GM21717 (cell line): ENCODE data around the gene ZC3H10.

Source experiments
- ATAC-seq: cut with Tn5 transposase; IDR thresholded peaks from one replicate; pipeline ENCODE4 v1.9.1; 2021; ENCODE audit warnings: mild to moderate bottlenecking, moderate library complexity; ENCODE audit not compliant: unreplicated experiment

Gene ZC3H10

DNA sequence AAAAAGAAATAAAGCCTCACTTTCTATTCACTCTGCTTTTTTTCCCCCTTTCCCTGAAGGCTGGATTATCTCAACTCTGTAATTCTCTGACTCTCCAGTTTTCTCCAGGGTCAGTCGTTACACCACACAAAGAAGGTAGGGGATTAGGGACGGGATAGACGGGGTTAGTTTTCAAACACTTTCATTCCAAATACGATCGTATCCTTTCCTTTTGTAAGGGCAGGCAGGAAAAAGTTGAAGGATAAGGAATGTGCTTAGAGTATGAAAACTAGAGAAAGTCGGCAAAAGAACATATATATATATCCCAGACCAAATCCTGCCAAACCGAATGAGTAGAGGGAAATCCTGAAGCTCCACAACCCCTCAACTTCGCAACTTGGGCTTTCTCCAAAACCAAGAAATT is 9.4 kb downstream of the ZC3H10 start:
- no peak for ATAC-seq

DNA sequence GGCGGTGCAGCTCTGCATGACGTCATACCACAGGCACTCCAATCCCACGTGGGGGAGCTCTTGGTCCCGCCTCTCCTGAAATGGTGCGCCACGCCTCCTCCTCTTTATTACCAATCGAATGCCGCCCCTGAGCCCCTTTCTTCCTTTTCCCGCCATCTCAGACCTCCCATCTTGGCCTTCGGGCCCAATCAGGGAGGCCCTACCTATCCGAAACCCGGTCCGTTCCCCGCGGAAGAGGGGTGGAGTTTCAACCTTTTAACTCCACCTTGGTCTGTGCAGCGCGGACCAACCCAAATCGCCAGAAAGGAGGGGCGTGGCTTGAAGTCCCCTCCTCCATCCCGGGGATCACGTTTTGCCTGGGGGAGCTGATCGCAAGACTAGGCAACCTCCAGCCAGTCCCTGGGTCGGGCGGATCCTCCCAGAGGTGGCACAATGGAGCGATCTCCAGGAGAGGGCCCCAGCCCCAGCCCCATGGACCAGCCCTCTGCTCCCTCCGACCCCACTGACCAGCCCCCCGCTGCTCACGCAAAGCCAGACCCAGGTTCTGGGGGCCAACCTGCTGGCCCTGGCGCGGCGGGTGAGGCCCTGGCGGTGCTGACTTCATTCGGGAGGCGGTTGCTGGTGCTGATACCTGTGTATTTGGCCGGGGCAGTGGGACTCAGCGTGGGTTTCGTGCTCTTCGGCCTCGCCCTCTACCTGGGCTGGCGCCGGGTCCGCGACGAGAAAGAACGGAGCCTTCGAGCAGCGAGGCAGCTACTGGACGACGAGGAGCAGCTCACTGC is 10.0 kb downstream of the ZC3H10 start, which contains the start of gene ESYT1:
TSS of gene ESYT1 (plus strand) at position 380 of the 782 bp plus-strand sequence. CDS start at position 433, 53 bp downstream.
- ATAC-seq = peak; percentile 80

DNA sequence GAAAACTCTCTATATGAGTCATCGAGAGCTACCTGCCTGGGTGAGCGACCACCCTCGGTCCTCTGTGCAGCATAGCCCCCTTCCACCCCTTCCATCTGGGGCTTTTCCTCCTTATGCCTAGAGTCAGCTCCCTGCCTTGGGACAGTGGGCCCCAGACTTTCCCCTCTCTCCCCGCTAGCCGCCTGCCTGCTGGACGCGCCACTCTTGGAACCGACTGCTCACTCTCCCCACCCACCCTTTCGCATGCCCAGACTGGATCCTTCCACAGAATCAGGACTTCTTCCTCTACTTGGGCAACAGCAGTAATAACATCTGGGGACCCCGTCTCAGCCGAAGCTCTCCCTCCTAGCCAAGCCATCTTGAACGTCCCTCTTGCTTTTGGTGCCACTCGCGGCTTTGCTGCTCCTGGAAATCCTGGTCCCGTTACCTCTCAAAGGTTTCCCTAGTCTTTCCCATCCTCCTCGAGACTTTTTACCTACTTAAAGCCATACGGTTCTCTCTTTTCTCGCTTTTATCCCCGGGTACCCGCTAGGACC is 10.7 kb downstream of the ZC3H10 start:
- ATAC-seq = no peak

DNA sequence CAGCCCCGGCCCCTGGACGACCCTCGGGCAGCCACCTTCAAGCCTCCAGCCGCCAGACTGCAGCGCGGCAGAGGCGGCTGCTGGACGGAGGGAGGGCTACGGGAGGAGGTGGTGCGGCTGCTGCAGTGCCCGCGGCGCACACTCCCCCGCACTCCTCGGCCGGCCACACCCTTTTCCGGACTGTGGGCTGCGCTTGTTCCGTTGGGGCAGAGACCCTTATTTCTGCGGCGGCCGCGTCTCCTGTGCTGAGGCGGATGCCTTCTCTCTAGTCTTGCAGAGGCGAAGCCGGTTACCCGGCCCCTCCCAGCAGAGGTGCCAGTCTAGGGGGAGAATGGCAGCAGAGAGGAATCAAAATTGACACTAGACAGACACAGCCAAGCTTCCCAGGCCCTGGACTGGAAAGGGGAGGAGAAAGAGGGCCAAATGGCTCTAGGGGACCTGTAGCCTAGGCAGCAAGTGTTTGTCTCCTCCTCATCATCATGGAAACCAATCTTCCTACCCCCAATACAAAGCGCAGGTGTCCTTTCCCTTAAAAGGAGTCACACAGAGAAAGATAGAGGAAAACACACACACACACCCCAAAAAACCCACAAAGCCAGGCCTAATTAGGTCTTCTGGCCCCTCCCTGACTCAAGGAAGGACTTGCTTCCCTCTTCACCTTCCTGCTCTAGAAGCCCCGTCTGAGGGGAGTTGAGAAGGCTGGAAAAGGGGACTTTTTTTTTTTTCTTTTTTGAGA is 11.3 kb downstream of the ZC3H10 start:
- ATAC-seq = peak; percentile 30

DNA sequence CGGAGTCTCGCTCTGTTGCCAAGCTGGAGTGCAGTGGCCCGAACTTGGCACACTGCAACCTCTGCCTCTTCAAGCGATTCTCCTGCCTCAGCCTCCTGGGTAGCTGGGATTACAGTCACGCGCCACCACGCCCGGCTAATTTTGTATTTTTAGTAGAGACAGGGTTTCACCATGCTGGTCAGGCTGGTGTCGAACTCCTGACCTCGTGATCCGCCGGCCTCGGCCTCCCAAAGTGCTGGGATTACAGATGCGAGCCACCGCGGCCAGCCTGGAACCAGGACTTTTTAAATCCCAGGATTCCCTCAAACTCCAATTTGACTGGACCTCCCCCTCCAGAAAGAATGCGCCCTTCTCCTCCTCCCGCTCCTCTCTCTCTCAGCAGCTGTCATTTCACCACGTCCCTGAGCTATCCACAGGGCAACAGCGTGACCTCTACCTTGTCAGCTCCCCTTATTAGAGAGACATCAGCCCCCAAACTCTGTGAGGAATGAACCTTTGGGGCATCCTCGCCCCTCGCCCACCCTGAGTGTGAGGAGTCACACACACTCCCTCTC is 12.0 kb downstream of the ZC3H10 start:
- ATAC-seq = no peak

DNA sequence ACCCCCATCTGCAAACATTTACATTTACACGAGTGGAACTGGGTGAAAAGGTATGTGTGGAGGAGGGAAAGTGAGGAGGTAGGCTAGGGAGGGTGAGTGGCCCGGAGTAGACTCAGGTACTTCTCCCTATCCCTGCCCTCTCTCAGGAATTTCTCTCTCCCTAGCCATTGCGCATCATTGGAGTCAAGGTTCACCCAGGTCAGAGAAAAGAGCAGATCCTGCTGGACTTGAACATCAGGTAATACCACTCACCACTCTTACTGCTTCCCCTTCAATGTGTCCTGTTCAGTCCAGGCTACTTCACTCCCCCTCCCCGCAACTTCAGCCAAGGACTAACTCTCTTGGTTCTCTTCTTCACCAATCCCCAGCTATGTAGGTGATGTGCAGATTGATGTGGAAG is 12.8 kb downstream of the ZC3H10 start:
- ATAC-seq = no peak

DNA sequence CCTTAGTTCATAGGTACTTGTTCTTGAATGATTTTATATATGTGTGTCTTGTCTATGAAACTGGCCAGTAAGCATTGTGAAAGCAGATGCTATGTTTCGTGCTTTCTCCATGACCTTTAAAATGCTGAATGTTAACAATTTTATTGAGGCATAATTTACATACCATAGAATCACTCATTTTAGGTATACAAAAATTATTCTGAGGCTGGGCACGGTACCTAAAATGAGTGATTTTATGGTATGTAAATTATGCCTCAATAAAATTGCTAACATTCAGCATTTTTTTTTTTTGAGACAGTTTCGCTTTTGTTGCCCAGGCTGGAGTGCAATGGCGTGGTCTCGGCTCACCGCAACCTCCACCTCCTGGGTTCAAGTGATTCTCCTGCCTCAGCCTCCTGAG is 16.8 kb downstream of the ZC3H10 start:
- no peak for ATAC-seq

DNA sequence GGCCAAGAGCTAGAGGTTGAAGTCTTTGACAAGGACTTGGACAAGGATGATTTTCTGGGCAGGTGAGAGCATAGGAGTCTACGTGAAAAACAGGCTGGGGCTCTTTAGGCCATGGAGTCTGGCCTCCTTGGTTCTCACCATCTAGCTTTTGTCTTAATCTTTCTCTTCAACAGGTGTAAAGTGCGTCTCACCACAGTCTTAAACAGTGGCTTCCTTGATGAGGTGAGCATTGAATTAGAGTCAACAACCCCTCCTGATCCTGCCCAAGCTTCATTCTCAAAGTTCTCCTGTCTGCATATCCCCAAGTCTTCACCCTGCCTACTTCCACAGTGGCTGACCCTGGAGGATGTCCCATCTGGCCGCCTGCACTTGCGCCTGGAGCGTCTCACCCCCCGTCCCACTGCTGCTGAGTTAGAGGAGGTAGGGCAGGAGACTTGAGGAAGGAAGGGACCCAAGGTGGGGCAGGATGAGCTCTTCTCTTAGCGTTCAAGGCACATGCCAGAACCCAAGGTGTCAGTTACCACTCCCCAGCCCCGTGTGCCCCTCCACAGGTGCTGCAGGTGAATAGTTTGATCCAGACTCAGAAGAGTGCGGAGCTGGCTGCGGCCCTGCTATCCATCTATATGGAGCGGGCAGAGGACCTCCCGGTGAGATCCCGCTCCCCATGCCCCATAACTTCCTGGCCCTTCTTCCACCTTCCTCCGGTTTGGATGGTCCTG is 19.9 kb downstream of the ZC3H10 start:
- ATAC-seq = no peak

DNA sequence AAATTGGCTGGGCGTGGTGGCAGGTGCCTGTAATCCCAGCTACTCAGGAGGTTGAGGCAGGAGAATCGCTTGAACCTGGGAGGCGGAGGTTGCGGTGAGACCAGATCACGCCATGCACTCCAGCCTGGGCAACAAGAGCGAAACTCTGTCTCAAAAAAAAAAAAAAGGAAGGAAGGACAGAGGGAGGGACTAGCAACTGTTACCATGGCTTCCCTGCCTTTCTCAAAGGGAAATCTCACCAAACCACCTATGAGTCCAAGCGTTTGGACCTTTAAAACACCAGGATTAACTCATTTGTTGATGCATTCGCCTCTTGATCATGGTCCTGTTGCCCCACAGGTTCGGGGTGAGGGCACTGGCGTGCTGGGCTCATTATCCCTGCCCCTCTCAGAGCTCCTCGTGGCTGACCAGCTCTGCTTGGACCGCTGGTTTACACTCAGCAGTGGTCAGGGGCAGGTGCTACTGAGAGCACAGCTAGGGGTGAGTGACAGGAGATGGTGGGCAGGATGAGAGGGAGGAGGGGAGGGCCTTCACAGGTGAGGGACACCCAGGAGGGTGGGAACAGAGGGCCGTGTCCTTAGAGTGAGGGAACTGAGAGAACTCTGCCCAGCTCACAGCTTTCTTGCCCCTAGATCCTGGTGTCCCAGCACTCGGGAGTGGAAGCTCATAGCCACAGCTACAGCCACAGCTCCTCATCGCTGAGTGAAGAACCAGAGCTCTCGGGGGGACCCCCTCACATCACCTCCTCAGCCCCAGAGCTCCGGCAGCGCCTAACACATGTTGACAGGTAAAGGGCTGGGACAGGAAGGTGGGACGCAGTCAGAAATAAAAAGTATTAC is 24.1 kb downstream of the ZC3H10 start:
- no peak for ATAC-seq

DNA sequence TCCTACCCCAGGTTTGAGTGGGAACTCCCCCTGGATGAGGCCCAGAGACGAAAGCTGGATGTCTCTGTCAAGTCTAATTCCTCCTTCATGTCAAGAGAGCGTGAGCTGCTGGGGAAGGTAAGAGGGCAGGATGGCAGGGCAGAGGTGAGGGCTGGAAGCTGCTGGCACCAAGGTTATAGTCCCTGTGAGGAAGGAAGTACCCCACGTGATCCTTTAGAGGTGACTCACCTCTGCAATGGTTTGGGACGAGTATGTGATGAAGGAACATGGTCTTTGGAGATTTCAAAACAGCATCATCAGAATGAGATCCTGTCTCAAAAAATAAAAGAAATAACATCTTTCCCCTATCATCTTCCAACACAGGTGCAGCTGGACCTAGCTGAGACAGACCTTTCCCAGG is 25.2 kb downstream of the ZC3H10 start:
- ATAC-seq = no peak

DNA sequence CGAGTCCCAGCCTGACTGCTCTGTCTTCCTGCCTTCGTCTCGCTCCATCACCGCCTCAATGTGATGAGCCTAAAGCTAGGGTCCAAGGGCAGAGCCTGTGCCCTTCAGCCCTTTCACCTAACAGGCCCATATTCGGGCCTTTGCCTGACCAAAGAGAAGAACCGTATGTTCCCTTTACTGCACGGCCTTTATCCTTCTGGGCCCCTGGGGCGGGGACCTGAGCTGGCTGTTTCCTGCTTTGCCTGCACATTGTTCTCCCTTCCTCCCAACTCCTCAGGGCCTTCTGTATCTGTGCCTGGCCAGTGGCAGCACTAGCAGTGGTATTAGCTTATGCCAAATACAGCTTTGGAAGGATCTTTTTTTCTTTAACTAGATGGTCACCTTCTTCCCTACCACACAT is 25.8 kb downstream of the ZC3H10 start:
- ATAC-seq = no peak

DNA sequence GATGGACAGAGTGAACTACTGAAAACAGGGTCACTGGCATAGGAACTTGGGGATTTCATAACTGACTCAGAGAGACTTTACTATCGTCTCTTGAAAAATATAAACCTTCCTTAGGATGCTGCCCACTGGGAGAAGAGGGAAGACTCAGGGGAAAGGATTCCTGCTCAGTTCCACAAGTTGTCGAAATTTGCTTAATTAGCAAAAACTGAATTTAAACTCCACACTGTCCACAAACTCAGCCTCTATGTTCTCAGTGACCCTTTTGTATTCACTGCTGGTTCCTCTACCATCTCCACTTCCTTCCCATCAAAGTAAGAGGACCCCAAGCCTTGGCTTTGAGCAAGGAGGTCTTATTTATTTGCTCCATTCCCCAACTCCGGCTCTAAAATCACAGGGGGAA is 27.2 kb downstream of the ZC3H10 start:
- no peak for ATAC-seq

DNA sequence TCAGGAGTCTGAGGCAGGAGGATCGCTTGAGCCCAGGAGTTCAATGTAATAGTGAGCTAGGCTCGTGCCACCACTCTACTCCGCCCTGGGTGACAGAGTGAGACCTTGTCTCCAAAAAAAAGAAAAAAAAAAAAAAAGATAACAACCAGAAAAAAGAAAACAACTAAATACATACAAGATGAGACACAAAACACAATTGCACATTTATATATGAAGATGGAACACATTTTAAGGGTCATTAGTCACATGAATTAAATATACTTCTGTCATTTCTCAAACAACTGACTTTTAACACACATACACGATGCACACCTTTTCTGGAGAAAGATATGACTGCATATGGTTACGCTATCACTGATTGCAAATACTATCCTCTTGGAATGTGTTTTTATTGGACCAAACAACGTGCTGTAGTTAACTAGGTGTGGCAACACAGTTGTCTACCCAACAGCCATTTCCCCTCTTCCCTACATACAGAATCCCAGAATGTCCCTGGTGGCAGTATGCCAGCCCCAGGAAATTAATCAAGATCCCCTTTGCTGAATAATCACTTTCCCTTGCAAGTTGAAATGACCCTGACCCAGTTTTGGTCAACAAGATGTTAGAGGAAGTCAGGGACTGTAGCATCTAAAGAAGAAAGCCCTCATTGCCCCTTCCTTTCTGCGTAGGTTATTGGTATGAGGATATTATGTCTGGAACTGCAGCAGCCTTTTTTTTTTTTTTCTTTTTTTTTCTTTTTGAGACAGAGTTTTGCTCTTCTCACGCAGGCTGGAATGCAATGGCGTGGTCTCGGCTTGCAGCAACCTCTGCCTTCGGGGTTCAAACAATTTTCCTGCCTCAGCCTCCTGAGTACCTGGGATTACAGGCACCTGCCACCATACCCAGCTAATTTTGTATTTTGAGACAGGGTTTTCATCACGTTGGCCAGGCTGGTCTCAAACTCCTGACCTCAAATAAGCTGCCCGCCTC is 28.7 kb downstream of the ZC3H10 start:
- ATAC-seq = no peak

DNA sequence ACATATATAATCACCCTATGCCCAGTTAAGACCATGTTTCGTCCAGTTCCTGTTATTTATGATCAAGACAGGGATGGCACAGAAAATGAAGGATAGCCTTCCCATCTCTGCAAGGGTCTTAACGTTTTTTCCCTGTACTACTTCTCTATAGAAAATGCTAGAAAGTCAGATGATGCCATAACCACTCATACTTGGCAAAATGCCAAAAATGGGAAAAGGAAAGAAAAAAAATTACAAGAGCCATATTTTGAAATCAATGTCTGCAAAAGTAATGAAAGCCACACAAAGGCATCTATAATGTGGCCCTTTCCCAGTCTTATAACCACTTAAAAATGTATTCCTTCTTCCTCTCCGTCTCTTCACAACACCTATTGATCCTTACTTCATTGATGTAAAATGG is 32.5 kb downstream of the ZC3H10 start:
- ATAC-seq = no peak

DNA sequence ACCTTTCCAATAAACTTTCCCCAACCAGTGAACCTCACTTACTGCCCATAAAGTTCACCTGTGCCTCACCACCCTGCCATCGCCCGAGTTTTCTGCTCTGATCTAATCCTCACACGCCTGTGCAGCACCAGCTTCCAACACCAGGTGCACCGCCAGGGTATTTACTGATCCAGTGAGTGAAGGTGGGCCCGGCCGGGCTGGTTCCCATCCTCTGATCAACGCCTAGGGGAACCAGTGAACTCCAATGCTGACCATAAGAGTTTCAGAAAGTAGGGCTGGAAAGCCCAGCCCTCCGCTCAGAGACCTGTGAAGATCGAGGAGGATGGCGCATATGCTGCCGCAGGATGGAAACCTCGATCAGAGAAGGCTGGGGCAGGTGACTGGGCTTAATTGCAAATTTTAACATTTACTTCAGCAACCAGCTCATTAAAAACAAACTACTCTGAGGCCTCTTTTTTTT is 33.6 kb downstream of the ZC3H10 start:
- ATAC-seq = peak; percentile 42

DNA sequence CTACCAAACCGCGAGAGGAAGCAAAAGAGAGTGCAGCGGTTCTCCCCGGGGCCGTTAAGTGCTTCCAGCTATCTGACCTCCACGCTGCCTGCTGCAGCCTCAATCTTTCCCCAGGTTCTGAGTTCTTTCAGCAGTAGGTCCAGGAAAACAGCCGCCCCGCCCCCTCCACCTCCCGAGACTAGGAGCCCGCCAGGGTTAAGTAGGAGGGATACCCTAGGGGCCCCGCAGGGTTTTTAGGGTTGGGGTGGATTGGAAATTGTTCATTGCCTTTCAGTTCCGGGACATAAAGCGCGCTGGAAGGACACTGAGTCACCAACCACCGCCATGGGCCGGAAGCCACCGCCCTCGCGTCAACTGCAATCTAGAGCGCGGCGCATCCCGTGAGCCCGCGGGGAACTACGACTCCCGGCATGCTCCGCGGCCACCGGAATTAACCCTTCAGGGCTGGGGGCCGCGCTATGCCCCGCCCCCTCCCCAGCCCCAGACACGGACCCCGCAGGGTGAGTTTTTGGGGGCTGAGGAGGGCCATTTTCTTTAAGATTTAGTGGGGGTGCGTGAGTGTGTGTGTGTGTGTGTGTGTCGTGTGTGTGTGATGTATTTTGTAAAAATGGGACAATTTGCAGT is 34.2 kb downstream of the ZC3H10 start, which contains the start of gene MYL6B:
TSS of gene MYL6B (plus strand) at position 456 of the 624 bp plus-strand sequence. CDS start 1,332 bp downstream, outside the sequence.
- peak; percentile 79 for ATAC-seq

DNA sequence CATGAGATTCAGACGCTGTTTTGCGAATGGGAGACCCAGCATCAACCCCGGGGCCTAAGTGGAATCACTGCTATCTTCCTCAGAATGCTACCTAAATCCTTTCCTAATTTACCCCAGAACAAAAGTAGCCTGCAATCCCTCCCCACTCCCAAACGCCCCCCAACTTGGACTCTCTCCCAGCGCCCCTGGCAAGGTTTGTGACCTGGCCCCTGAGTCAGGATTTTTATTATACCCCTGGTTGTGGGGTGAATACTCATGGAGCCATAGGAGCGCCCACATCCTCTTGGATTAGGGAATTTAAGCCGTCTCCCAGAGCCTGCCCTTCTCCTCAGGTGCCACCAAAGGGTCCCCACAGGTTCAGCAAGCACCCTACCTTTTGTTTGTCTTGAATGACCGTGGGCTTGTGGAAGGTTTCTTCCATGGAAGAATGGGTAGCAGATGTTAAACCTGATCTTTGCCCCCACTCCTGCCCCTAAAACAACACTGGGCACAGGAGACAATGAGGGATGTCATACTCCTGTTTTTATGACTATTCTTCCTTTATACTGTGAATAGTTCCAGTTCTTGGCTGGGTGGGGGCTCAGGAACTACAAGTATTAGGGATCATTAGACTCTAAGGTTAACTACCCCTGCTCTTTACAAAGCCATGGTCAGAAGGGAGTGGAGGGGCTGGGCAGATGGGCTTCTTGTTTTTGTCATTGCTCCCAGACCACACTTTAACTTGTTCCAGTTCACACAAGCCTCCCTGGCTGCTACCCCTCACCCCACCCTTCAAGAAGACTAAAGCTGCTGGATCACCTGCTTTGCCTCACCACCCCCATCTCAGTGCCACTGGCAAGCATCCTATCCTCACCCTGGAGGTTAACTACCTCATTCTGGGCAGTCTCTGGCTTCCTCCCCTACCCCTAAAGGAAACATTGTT is 35.0 kb downstream of the ZC3H10 start:
- no peak for ATAC-seq
